ENCODE measurements around the gene CLSTN2. TPM values are rescaled to one million over a fixed set of nuclear protein-coding genes. Genes with fewer than 3 reads are reported as not detected.
A peak's percentile ranks its signal among the peaks of the same experiment; 100 is the strongest.

CLSTN2 gene
- total and polyA plus RNA-seq, 2 donors from 2014 or later, result 2.0 to 12.0 TPM

DNA sequence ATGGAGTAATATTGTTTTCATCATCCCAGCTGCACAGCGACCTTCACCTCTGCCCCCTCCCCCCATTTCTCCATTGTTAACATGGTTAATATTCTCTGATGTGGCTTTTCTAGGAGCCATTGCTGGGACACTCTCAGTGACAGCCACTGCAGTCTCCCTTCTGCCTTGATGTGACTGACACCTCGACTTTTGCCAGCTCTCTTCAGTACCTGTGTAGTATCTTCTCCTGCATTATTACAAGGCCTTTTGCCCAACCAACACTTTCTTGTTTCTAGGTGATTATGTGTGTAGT lies 179.8 kb downstream of the CLSTN2 start:
- FAIRE-seq (no peak), DNase-seq (no peak)
- intact Hi-C loops (cut with DNase I), result no loop called here
- H3K4me1 ChIP-seq (ENCODE audit: control insufficient read depth in 2 of 3, insufficient read depth in 2 of 3, low read depth in 1 of 3, low read length in 3 of 3), result no peaks in the 10 kb centered on the region
- no peak overlapping the region for H3K27ac ChIP-seq (ENCODE audit: low read depth in 2 of 2, low read length in 2 of 2)
- H3K27me3 ChIP-seq (ENCODE audit: control insufficient read depth, insufficient read depth, low read length), result no peaks in the 10 kb centered on the region
- no peak overlapping the region for H3K9ac ChIP-seq (ENCODE audit: low read length in 3 of 3)
- TF ChIP-seq, protein P1, sequence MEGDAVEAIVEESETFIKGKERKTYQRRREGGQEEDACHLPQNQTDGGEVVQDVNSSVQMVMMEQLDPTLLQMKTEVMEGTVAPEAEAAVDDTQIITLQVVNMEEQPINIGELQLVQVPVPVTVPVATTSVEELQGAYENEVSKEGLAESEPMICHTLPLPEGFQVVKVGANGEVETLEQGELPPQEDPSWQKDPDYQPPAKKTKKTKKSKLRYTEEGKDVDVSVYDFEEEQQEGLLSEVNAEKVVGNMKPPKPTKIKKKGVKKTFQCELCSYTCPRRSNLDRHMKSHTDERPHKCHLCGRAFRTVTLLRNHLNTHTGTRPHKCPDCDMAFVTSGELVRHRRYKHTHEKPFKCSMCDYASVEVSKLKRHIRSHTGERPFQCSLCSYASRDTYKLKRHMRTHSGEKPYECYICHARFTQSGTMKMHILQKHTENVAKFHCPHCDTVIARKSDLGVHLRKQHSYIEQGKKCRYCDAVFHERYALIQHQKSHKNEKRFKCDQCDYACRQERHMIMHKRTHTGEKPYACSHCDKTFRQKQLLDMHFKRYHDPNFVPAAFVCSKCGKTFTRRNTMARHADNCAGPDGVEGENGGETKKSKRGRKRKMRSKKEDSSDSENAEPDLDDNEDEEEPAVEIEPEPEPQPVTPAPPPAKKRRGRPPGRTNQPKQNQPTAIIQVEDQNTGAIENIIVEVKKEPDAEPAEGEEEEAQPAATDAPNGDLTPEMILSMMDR (IDR thresholded peaks at IDR 0.05; ENCODE audit: borderline replicate concordance, extremely low read depth, insufficient read depth), result no peak
- H3K9me3 ChIP-seq (ENCODE audit: control insufficient read depth in 2 of 3, insufficient read depth in 1 of 3, low read length in 3 of 3), result no peaks in the 10 kb centered on the region
- H3K4me3 ChIP-seq (ENCODE audit: low read length in 3 of 3), result no peak overlapping the region
- H3K36me3 ChIP-seq (ENCODE audit: control insufficient read depth in 2 of 3, insufficient read depth in 3 of 3, low read length in 3 of 3), result no peaks in the 10 kb centered on the region

DNA sequence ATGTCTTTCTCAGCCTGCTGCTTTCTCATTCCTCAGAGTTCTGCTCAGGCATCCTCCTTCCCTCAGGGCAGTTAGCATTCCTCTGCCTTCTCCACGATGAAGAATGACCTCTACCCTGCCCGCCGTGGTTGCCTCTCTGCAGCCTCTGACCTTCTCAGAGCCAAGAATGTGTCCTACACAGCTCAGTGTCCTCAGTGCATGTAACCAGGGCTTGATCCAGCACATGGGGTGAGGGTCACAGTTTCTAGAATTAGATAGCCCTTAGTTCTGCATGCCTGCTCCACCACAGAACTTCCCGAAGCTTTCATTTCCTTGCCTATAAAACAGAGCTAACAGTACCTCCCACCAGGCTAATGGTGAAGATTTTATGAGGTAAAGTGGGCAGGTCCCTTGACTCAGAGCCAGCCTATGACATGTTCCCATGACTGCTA lies 182.1 kb downstream of the CLSTN2 start:
- FAIRE-seq (no peak), DNase-seq (peak; percentile 48 to 83 (median 78))
- TF ChIP-seq, protein P1 (IDR thresholded peaks at IDR 0.05; ENCODE audit: borderline replicate concordance, extremely low read depth, insufficient read depth), result no peak
- H3K9ac ChIP-seq (ENCODE audit: low read length in 3 of 3), result no peak overlapping the region
- no peak overlapping the region for H3K4me3 ChIP-seq (ENCODE audit: low read length in 3 of 3)
- intact Hi-C loops (cut with DNase I), result no loop called here
- no peak overlapping the region for H3K27ac ChIP-seq (ENCODE audit: low read depth in 2 of 2, low read length in 2 of 2)
- no peaks in the 10 kb centered on the region for H3K36me3 ChIP-seq (ENCODE audit: control insufficient read depth in 2 of 3, insufficient read depth in 3 of 3, low read length in 3 of 3)
- H3K9me3 ChIP-seq (ENCODE audit: control insufficient read depth in 2 of 3, insufficient read depth in 1 of 3, low read length in 3 of 3), result no peaks in the 10 kb centered on the region
- no peaks in the 10 kb centered on the region for H3K27me3 ChIP-seq (ENCODE audit: control insufficient read depth, insufficient read depth, low read length)
- no peaks in the 10 kb centered on the region for H3K4me1 ChIP-seq (ENCODE audit: control insufficient read depth in 2 of 3, insufficient read depth in 2 of 3, low read depth in 1 of 3, low read length in 3 of 3)

DNA sequence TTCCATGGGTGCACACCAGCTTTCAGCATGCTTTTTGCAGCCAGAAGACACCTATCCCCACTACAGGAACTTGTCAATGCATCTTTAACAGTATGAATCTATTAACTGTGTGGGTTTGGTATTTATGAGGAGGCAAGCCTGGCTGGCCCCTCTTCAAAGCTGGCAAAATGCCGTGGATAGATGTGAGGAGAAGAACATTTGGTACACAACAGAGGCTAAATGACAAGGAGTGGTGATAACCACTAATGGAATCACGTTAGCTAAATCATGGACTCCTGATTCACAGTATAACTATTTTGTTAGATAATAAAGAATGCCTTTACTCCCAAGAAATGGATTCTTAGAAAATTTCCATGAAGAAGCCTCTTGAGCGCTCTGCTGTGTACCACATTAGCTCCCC lies 187.2 kb downstream of the CLSTN2 start:
- no peak for DNase-seq
- H3K36me3 ChIP-seq (ENCODE audit: control insufficient read depth in 2 of 3, insufficient read depth in 3 of 3, low read length in 3 of 3), result no peaks in the 10 kb centered on the region
- H3K27ac ChIP-seq (ENCODE audit: low read depth in 2 of 2, low read length in 2 of 2), result no peak overlapping the region
- TF ChIP-seq, protein P1 (IDR thresholded peaks at IDR 0.05; ENCODE audit: borderline replicate concordance, extremely low read depth, insufficient read depth), result no peak
- no peak overlapping the region for H3K4me3 ChIP-seq (ENCODE audit: low read length in 3 of 3)
- no peaks in the 10 kb centered on the region for H3K9me3 ChIP-seq (ENCODE audit: control insufficient read depth in 2 of 3, insufficient read depth in 1 of 3, low read length in 3 of 3)
- intact Hi-C loops (cut with DNase I), result no loop called here
- no peaks in the 10 kb centered on the region for H3K27me3 ChIP-seq (ENCODE audit: control insufficient read depth, insufficient read depth, low read length)
- H3K9ac ChIP-seq (ENCODE audit: low read length in 3 of 3), result no peak overlapping the region
- FAIRE-seq, result no peak
- no peaks in the 10 kb centered on the region for H3K4me1 ChIP-seq (ENCODE audit: control insufficient read depth in 2 of 3, insufficient read depth in 2 of 3, low read depth in 1 of 3, low read length in 3 of 3)

DNA sequence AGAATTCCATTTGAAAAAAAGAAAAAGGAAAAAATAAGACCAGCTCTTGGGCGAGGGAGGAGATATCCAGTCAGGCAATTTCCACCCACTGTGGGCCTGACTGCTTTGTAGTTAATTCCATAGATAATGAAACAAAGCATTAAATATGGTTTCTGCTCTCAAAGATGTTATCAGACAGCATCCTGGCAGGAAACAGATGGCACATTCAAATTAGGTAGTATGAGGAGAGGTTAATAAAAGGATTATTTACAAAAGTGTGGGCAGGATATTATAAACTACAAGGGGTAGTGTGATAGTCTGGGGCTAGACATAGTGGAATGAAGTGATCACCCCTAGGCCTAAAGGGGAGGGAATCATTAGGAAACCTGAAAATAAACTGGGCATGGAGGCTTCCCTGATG lies 193.2 kb downstream of the CLSTN2 start:
- TF ChIP-seq, protein P1 (IDR thresholded peaks at IDR 0.05; ENCODE audit: borderline replicate concordance, extremely low read depth, insufficient read depth), result no peak
- no peaks in the 10 kb centered on the region for H3K4me1 ChIP-seq (ENCODE audit: control insufficient read depth in 2 of 3, insufficient read depth in 2 of 3, low read depth in 1 of 3, low read length in 3 of 3)
- FAIRE-seq, result no peak
- peak in 1 of 5 donors; percentile 28 for DNase-seq
- no peaks in the 10 kb centered on the region for H3K9me3 ChIP-seq (ENCODE audit: control insufficient read depth in 2 of 3, insufficient read depth in 1 of 3, low read length in 3 of 3)
- H3K9ac ChIP-seq (ENCODE audit: low read length in 3 of 3), result no peak overlapping the region
- intact Hi-C loops (cut with DNase I), result no loop called here
- no peak overlapping the region for H3K27ac ChIP-seq (ENCODE audit: low read depth in 2 of 2, low read length in 2 of 2)
- H3K4me3 ChIP-seq (ENCODE audit: low read length in 3 of 3), result no peak overlapping the region
- no peaks in the 10 kb centered on the region for H3K36me3 ChIP-seq (ENCODE audit: control insufficient read depth in 2 of 3, insufficient read depth in 3 of 3, low read length in 3 of 3)
- H3K27me3 ChIP-seq (ENCODE audit: control insufficient read depth, insufficient read depth, low read length), result no peaks in the 10 kb centered on the region

Measured in kidney (tissue), 14 donors.